Endothelial cell of umbilical vein (primary cell): ENCODE results near the gene FSTL4. TPM values are rescaled to one million over a fixed set of nuclear protein-coding genes. Genes with fewer than 3 reads are reported as not detected.

Source experiments
- BruUV-seq: library from RNA; stranded (reverse); fragments of 400-500 nt; replicated peaks from 2 replicates; lab custom pipeline; 2021; lab: Mats Ljungman, UMichigan
- CTCF ChIA-PET: fragments of 300-600, 350-600 bp; sonication (Branson Sonifier 250); formaldehyde crosslinking; loops from one replicate; lab custom pipeline; 2021; ENCODE audit warnings: antibody characterized with exemption, inconsistent platforms; lab: Charles Lee
- POLR2A ChIA-PET: fragments of 300-600, 350-600 bp; sonication (Branson Sonifier 250); formaldehyde crosslinking; loops from one replicate; lab custom pipeline; 2021; ENCODE audit warnings: antibody characterized with exemption, inconsistent platforms; lab: Charles Lee
- DNase-seq: peaks from one replicate; pipeline ENCODE4 v3.0.0-alpha.2; 2011; ENCODE audit warnings: low read depth, low spot score
- FAIRE-seq: peaks from 2 replicates; lab custom pipeline; 2011; peaks lifted over from hg19 to GRCh38; lab: Jason Lieb, UNC
- H2AFZ ChIP-seq: 2 replicates; pipeline ENCODE4 v1.6.0; 2012; ENCODE audit warnings: low read depth, low read length, control low read depth, inconsistent platforms
- H3K27ac ChIP-seq: 2 replicates; pipeline ENCODE4 v1.5.1; 2011; ENCODE audit warnings: low read depth, mild to moderate bottlenecking, control low read depth, low read length, moderate library complexity; ENCODE audit not compliant: insufficient read depth
- H3K27me3 ChIP-seq, 2 experiments: 2 replicates each; pipeline versions ENCODE4 v1.6.0 to v1.6.1; 2011; ENCODE audit warnings: low read length in 2 of 2, mixed read lengths in 1 of 2; ENCODE audit not compliant: control insufficient read depth in 2 of 2, insufficient read depth in 2 of 2
- H3K36me3 ChIP-seq, 2 experiments: 2 replicates in 1 of 2; 3 replicates in 1 of 2; pipeline ENCODE4 v1.5.1; 2011; ENCODE audit warnings: low read length in 2 of 2, mild to moderate bottlenecking in 1 of 2, moderate library complexity in 1 of 2; ENCODE audit not compliant: control insufficient read depth in 2 of 2, insufficient read depth in 2 of 2; ENCODE audit errors: extremely low read depth in 1 of 2
- H3K4me1 ChIP-seq: 3 replicates; pipeline ENCODE4 v1.5.1; 2011; ENCODE audit warnings: mild to moderate bottlenecking, low read length; ENCODE audit not compliant: control insufficient read depth, insufficient read depth; ENCODE audit errors: extremely low read depth
- H3K4me2 ChIP-seq: 2 replicates; pipeline ENCODE4 v1.6.1; 2011; ENCODE audit warnings: low read length, control low read depth, mixed read lengths; ENCODE audit not compliant: insufficient read depth
- H3K4me3 ChIP-seq, 3 experiments: fragments of 200-600 bp in 1 of 3; sonication (generic), shearing (Covaris generic) in 1 of 3; replicated peaks in 1 of 3; 2 replicates each; pipeline ENCODE4 v1.5.1; 2011 to 2016; ENCODE audit warnings: control low read depth in 3 of 3, low read length in 3 of 3, mild to moderate bottlenecking in 2 of 3, inconsistent platforms in 1 of 3, low read depth in 1 of 3, moderate library complexity in 1 of 3; ENCODE audit not compliant: insufficient read depth in 1 of 3
- H3K79me2 ChIP-seq: 2 replicates; pipeline ENCODE4 v1.6.0; 2012; ENCODE audit warnings: low read length, inconsistent platforms; ENCODE audit not compliant: control insufficient read depth, insufficient read depth
- H3K9ac ChIP-seq: replicated peaks from 2 replicates; pipeline ENCODE3; 2011; ENCODE audit warnings: low read length, control low read depth; ENCODE audit not compliant: insufficient read depth; ENCODE audit errors: extremely low read depth
- H3K9me1 ChIP-seq: replicated peaks from 3 replicates; pipeline ENCODE4 v1.6.0; 2011; ENCODE audit warnings: mild to moderate bottlenecking, low read length; ENCODE audit not compliant: control insufficient read depth, insufficient read depth; ENCODE audit errors: extremely low read depth
- H3K9me3 ChIP-seq: replicated peaks from 2 replicates; pipeline ENCODE4 v1.5.1; 2012; ENCODE audit warnings: low read length, inconsistent platforms; ENCODE audit not compliant: control insufficient read depth, insufficient read depth
- H4K20me1 ChIP-seq: replicated peaks from 2 replicates; pipeline ENCODE3; 2011; ENCODE audit warnings: mild to moderate bottlenecking, low read length; ENCODE audit not compliant: control insufficient read depth, insufficient read depth; ENCODE audit errors: extremely low read depth
- EZH2 ChIP-seq: IDR thresholded peaks from 2 replicates; pipeline ENCODE4 v1.6.1; 2012; ENCODE audit warnings: borderline replicate concordance, low read depth, mild to moderate bottlenecking, moderate library complexity, low read length, inconsistent platforms; ENCODE audit not compliant: severe bottlenecking
- FOS ChIP-seq: IDR thresholded peaks from 2 replicates; pipeline ENCODE4 v1.6.1; 2011; ENCODE audit warnings: mild to moderate bottlenecking, low read length, moderate library complexity, borderline replicate concordance; ENCODE audit not compliant: insufficient read depth
- GATA2 ChIP-seq: IDR thresholded peaks from 2 replicates; pipeline ENCODE4 v1.7.0; 2011; ENCODE audit warnings: low read depth, mild to moderate bottlenecking, moderate library complexity, mixed read lengths, low read length; ENCODE audit not compliant: insufficient read length, insufficient read depth
- MYC ChIP-seq: IDR thresholded peaks from one replicate; pipeline ENCODE4 v1.6.1; 2011; ENCODE audit warnings: mild to moderate bottlenecking, low read depth, low read length
- POLR2A ChIP-seq: IDR thresholded peaks from 2 replicates; pipeline ENCODE4 v1.6.1; 2012; ENCODE audit warnings: low read depth, mild to moderate bottlenecking, control low read depth, low read length
- POLR2AphosphoS5 ChIP-seq: IDR thresholded peaks from 2 replicates; pipeline ENCODE4 v1.6.1; 2012; ENCODE audit warnings: low read depth, mild to moderate bottlenecking, control low read depth, low read length, moderate library complexity; ENCODE audit not compliant: insufficient read depth
- dilution Hi-C: fragments of 300-500 bp; cut with MboI; formaldehyde crosslinking; loops from one replicate; pipeline ENCODE4 v1.15.0; 2019; ENCODE audit warnings: low sequenced_read_pairs; ENCODE audit not compliant: extremely low pct_ligation_motif_present
- intact Hi-C: fragments of 100-400 bp; cut with micrococcal nuclease; formaldehyde crosslinking; loops from one replicate; pipeline ENCODE4 v1.10.0; 2022
- polyA plus RNA-seq, 4 experiments: library from polyadenylated mRNA; depleted of rRNA in 3 of 4; stranded (reverse) in 3 of 4; unstranded in 1 of 4; fragments of >200 nt; gene quantifications; 2 replicates each; pipeline versions ENCODE4 v1.2.1 to v1.2.3, GENCODE V29; 2011 to 2012; ENCODE audit warnings: missing spikeins in 1 of 4
- total RNA-seq: library from RNA; stranded (reverse); gene quantifications from 2 replicates; pipeline ENCODE4 v1.2.3, GENCODE V29; 2021
- TF ChIP-seq, protein P1 (sequence below), 2 donors: IDR thresholded peaks; 1 replicate in 1 of 2; 2 replicates in 1 of 2; pipeline ENCODE4 v1.5.1; 2011; ENCODE audit warnings: low read length in 2 of 2, mild to moderate bottlenecking in 2 of 2, moderate library complexity in 2 of 2, control low read depth in 1 of 2, inconsistent platforms in 1 of 2, low read depth in 1 of 2; ENCODE audit not compliant: insufficient read depth in 1 of 2; ENCODE audit errors: extremely low read depth in 1 of 2
- TF ChIP-seq, protein P2 (sequence below): IDR thresholded peaks from 2 replicates; pipeline ENCODE4 v1.6.1; 2011; ENCODE audit not compliant: insufficient read depth, insufficient read length

The FSTL4 gene
- total and polyA plus RNA-seq, 2 donors (not counting 3 experiments of a cell fraction or from before 2014, with no cell fraction given) = 0.18 TPM; not detected in 1

DNA sequence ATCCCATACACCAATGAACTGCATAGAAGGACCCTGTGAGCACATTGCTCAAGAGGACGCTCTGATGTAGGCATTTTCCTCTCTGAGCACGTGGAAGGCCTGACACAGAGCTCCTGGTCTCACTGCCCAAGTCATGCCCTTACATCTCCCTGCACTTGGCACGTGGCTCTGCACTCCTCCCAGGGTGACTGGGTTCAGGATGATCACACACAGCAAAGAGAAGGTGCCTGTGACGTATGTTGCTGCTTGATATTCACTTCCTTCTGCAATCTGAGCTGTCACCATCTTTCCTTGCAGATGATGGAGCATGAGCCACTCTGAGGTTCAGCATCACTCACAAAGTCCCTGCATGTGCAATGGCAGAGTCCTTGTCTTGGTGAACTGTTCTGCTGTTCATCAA lies 125.2 kb downstream of the FSTL4 start:
- Histone ChIP-seq H3K9me3 (no peaks in the 10 kb centered on the region), H3K27me3 (peaks cover 0 to 3% of the 10 kb centered on the region in 2 experiments), H3K36me3 (no peaks in the 10 kb centered on the region), H3K9me1 (no peaks in the 10 kb centered on the region), H3K79me2 (no peaks in the 10 kb centered on the region), H4K20me1 (no peaks in the 10 kb centered on the region), H3K27ac (no peak overlapping the region), H3K9ac (no peak overlapping the region), H3K4me1 (peaks cover 7% of the 10 kb centered on the region), H2AFZ (no peak overlapping the region), H3K4me2 (no peak overlapping the region), H3K4me3 (no peak overlapping the region)
- FAIRE-seq (no peak), DNase-seq (no peak)
- dilution Hi-C loops = no loop called here
- no peak for TF ChIP-seq EZH2
- TF ChIP-seq FOS = no peak
- TF ChIP-seq GATA2 = no peak
- no peak for TF ChIP-seq POLR2A
- TF ChIP-seq, protein P1, sequence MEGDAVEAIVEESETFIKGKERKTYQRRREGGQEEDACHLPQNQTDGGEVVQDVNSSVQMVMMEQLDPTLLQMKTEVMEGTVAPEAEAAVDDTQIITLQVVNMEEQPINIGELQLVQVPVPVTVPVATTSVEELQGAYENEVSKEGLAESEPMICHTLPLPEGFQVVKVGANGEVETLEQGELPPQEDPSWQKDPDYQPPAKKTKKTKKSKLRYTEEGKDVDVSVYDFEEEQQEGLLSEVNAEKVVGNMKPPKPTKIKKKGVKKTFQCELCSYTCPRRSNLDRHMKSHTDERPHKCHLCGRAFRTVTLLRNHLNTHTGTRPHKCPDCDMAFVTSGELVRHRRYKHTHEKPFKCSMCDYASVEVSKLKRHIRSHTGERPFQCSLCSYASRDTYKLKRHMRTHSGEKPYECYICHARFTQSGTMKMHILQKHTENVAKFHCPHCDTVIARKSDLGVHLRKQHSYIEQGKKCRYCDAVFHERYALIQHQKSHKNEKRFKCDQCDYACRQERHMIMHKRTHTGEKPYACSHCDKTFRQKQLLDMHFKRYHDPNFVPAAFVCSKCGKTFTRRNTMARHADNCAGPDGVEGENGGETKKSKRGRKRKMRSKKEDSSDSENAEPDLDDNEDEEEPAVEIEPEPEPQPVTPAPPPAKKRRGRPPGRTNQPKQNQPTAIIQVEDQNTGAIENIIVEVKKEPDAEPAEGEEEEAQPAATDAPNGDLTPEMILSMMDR (IDR thresholded peaks at IDR 0.05; ENCODE audit: extremely low read depth in 1 of 2, insufficient read depth in 1 of 2, low read depth in 1 of 2, low read length in 2 of 2) = no peak
- TF ChIP-seq MYC = no peak
- TF ChIP-seq POLR2AphosphoS5 = no peak
- TF ChIP-seq, protein P2, sequence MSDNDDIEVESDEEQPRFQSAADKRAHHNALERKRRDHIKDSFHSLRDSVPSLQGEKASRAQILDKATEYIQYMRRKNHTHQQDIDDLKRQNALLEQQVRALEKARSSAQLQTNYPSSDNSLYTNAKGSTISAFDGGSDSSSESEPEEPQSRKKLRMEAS = no peak
- ChIA-PET CTCF (interaction anchor here (1.4 to 2.1 kb wide), 3 partner anchors 11 to 382 kb away, joined by 4 to 8 read pairs (median 6); no protein-coding TSS in a partner anchor), POLR2A (no interaction called here)
- intact Hi-C loops = no loop called here
- BruUV-seq = no TSS peak
